ENCODE data around the gene PM20D1.
A peak's percentile ranks its signal among the peaks of the same experiment; 100 is the strongest.

The PM20D1 gene

DNA sequence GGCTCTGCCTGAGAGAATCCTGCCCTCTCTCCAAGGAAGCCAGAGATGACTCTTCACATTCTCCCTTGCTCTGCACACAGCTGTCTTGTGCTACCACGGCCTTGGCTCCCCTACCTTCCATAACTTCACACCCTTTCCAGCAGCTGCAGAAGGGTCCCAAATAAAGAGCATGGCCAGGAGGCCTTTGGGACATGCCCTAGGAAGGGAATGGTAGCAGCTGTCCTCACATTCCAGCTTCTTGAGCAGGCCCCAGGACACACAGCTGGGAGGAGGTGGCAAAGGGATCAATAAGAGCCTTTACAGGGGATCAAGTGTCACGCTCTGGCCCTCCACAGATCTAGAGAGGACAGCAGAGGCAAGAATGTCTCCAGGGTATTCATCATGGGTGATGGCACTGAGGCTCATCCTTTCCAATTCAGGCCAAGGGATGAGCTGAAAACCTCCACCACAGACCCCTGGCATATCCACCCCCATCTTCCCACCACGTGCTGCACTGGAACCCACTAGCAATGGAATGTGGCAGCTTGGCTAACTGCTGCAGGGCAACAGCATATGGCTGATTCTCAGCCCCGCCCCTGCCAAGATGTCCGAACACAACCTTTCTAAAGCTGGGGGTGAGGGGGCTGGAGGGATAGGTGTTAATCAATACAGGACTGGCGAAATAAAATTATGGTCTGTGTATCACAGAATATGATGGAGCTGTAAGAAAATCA lies 56.8 kb downstream of the PM20D1 start:
- no peak for TF ChIP-seq SPI1 (IDR thresholded peaks at IDR 0.05; ENCODE audit: borderline replicate concordance, low read depth)
- TF ChIP-seq, protein P1, sequence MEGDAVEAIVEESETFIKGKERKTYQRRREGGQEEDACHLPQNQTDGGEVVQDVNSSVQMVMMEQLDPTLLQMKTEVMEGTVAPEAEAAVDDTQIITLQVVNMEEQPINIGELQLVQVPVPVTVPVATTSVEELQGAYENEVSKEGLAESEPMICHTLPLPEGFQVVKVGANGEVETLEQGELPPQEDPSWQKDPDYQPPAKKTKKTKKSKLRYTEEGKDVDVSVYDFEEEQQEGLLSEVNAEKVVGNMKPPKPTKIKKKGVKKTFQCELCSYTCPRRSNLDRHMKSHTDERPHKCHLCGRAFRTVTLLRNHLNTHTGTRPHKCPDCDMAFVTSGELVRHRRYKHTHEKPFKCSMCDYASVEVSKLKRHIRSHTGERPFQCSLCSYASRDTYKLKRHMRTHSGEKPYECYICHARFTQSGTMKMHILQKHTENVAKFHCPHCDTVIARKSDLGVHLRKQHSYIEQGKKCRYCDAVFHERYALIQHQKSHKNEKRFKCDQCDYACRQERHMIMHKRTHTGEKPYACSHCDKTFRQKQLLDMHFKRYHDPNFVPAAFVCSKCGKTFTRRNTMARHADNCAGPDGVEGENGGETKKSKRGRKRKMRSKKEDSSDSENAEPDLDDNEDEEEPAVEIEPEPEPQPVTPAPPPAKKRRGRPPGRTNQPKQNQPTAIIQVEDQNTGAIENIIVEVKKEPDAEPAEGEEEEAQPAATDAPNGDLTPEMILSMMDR (IDR thresholded peaks at IDR 0.05; ENCODE audit: insufficient read depth, low read length) = no peak
- TF ChIP-seq POLR2AphosphoS5 (IDR thresholded peaks at IDR 0.05; ENCODE audit: low read depth) = no peak
- TF ChIP-seq GABPA (IDR thresholded peaks at IDR 0.05; ENCODE audit: low read depth) = no peak
- TF ChIP-seq, protein P2, sequence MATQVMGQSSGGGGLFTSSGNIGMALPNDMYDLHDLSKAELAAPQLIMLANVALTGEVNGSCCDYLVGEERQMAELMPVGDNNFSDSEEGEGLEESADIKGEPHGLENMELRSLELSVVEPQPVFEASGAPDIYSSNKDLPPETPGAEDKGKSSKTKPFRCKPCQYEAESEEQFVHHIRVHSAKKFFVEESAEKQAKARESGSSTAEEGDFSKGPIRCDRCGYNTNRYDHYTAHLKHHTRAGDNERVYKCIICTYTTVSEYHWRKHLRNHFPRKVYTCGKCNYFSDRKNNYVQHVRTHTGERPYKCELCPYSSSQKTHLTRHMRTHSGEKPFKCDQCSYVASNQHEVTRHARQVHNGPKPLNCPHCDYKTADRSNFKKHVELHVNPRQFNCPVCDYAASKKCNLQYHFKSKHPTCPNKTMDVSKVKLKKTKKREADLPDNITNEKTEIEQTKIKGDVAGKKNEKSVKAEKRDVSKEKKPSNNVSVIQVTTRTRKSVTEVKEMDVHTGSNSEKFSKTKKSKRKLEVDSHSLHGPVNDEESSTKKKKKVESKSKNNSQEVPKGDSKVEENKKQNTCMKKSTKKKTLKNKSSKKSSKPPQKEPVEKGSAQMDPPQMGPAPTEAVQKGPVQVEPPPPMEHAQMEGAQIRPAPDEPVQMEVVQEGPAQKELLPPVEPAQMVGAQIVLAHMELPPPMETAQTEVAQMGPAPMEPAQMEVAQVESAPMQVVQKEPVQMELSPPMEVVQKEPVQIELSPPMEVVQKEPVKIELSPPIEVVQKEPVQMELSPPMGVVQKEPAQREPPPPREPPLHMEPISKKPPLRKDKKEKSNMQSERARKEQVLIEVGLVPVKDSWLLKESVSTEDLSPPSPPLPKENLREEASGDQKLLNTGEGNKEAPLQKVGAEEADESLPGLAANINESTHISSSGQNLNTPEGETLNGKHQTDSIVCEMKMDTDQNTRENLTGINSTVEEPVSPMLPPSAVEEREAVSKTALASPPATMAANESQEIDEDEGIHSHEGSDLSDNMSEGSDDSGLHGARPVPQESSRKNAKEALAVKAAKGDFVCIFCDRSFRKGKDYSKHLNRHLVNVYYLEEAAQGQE (IDR thresholded peaks at IDR 0.05; ENCODE audit: insufficient replicate concordance, low read depth) = no peak
- H3K4me3 ChIP-seq (replicated peaks; ENCODE audit: insufficient read depth, low read length) = no peak overlapping the region
- H3K27me3 ChIP-seq (ENCODE audit: insufficient read depth, poor library complexity, severe bottlenecking) = no peaks in the 10 kb centered on the region
- DNase-seq (ENCODE audit: low read depth in 1 of 2, low spot score in 1 of 2) = no peak
- no peak overlapping the region for H3K27ac ChIP-seq (replicated peaks)

DNA sequence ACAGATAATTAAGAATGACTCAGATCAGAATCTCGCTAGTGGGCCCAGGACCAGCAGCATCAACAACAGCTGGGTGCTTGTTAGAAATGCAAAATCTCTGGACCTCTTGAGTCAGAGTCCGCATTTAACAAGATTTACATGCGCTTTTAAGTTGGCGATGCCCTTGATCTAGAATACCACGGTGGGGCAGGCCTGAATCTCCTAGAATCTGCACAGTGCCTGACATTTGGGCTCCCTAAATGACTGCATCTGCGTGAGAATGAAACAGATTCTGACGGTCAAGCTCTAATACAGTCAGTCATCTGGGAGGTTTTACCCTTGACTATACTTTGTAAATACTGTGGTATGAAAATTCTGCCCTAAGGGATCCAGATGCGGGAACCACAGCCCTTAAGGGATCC lies 57.5 kb downstream of the PM20D1 start:
- TF ChIP-seq POLR2AphosphoS5 (IDR thresholded peaks at IDR 0.05; ENCODE audit: low read depth) (no peak), SPI1 (IDR thresholded peaks at IDR 0.05; ENCODE audit: borderline replicate concordance, low read depth) (no peak), GABPA (IDR thresholded peaks at IDR 0.05; ENCODE audit: low read depth) (no peak)
- TF ChIP-seq, protein P2 (IDR thresholded peaks at IDR 0.05; ENCODE audit: insufficient replicate concordance, low read depth) = no peak
- TF ChIP-seq, protein P1 (IDR thresholded peaks at IDR 0.05; ENCODE audit: insufficient read depth, low read length) = no peak
- no peak for DNase-seq (ENCODE audit: low read depth in 1 of 2, low spot score in 1 of 2)
- H3K27ac ChIP-seq (replicated peaks) = no peak overlapping the region
- no peak overlapping the region for H3K4me3 ChIP-seq (replicated peaks; ENCODE audit: insufficient read depth, low read length)
- H3K27me3 ChIP-seq (ENCODE audit: insufficient read depth, poor library complexity, severe bottlenecking) = no peaks in the 10 kb centered on the region

DNA sequence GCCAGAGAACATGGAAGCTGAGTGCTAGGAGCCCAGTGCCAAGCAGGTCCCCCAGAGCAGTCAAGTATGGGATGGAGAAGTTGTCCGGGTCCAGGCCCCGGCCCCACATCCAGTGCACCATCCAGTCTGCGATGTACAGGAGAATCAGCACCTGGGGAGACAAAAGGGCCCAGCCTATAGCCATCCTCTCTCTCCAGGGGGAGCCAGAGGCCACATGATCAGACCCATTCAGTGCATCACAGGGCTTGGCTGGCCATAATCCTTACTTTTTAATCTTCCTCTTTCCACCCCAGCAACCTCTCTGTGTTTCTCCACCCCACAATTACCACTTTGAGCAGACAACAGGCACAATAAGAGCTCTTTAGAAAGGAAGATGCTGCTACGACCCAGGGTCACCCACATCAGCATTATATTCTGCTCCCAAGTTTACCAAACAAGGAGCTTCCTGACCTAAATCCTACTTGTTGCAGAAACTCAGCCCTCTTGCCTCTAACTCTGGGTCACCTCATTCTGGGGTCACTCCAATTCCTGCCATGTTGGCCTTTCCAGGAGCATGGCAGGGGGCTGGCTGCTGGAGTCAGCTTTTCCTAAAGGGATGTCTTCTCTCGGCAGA lies 58.3 kb downstream of the PM20D1 start:
- peak in 1 of 2 experiments; percentile 70 for DNase-seq (ENCODE audit: low read depth in 1 of 2, low spot score in 1 of 2)
- H3K4me3 ChIP-seq (replicated peaks; ENCODE audit: insufficient read depth, low read length) = no peak overlapping the region
- H3K27me3 ChIP-seq (ENCODE audit: insufficient read depth, poor library complexity, severe bottlenecking) = no peaks in the 10 kb centered on the region
- H3K27ac ChIP-seq (replicated peaks) = no peak overlapping the region
- TF ChIP-seq, protein P1 (IDR thresholded peaks at IDR 0.05; ENCODE audit: insufficient read depth, low read length) = peak; percentile 78
- TF ChIP-seq, protein P2 (IDR thresholded peaks at IDR 0.05; ENCODE audit: insufficient replicate concordance, low read depth) = no peak
- no peak for TF ChIP-seq POLR2AphosphoS5 (IDR thresholded peaks at IDR 0.05; ENCODE audit: low read depth)

Measured in HL-60 (cell line).